Gastrocnemius medialis (tissue), 4 donors: ENCODE results near the gene KRTAP4-5.

Experiments used
- POLR2A ChIP-seq, 2 donors: fragments of 450-650 bp; IDR thresholded peaks; one replicate each; pipeline ENCODE4 v1.6.1; 2017; ENCODE audit warnings: antibody characterized with exemption in 2 of 2, mild to moderate bottlenecking in 2 of 2, moderate library complexity in 2 of 2
- TF ChIP-seq, protein P1 (sequence below), 5 experiments: fragments of 450-650 bp in 3 of 5; fragments of 200-600 bp in 2 of 5; sonication (generic) in 2 of 5; IDR thresholded peaks in 4 of 5; conservative IDR thresholded peaks in 1 of 5; 1 replicate in 4 of 5; 2 replicates in 1 of 5; pipeline ENCODE4 v1.5.1; 2016 to 2019; ENCODE audit warnings: antibody characterized with exemption in 5 of 5, mild to moderate bottlenecking in 3 of 5, moderate library complexity in 3 of 5

DNA sequence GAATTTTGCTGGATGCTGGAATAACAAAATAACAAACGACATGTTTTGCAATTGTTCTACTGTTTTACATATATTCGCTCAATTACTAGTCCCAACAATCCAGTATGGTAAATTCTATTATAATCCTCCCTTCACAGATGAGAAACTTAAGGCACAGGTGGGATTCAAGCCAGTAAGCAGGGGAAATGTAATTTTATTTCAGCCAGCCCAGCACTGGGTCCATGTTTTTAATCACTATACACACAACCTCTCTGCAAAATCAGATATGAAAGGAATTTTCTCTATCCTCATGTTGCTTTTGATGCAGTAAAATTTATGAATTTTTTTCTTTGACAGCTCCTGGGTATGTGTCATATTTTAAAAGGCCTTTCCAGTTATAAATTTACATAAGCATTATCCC lies 4.4 kb downstream of the KRTAP4-5 start:
- TF ChIP-seq, protein P1, sequence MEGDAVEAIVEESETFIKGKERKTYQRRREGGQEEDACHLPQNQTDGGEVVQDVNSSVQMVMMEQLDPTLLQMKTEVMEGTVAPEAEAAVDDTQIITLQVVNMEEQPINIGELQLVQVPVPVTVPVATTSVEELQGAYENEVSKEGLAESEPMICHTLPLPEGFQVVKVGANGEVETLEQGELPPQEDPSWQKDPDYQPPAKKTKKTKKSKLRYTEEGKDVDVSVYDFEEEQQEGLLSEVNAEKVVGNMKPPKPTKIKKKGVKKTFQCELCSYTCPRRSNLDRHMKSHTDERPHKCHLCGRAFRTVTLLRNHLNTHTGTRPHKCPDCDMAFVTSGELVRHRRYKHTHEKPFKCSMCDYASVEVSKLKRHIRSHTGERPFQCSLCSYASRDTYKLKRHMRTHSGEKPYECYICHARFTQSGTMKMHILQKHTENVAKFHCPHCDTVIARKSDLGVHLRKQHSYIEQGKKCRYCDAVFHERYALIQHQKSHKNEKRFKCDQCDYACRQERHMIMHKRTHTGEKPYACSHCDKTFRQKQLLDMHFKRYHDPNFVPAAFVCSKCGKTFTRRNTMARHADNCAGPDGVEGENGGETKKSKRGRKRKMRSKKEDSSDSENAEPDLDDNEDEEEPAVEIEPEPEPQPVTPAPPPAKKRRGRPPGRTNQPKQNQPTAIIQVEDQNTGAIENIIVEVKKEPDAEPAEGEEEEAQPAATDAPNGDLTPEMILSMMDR (IDR thresholded peaks at IDR 0.05 in 4 of 5, conservative IDR thresholded peaks at IDR 0.05 in 1 of 5) = no peak
- no peak for TF ChIP-seq POLR2A (IDR thresholded peaks at IDR 0.05)
